ENCODE results near the gene ADGB.
A peak's percentile ranks its signal among the peaks of the same experiment; 100 is the strongest.

ADGB gene

GRCh38 chr6:146689806-146690205, 91.0 kb downstream of the ADGB start:
- H3K4me3 ChIP-seq (replicated peaks; ENCODE audit: low read depth, low read length): no peak overlapping the region
- TF ChIP-seq CTCF (IDR thresholded peaks at IDR 0.05; ENCODE audit: insufficient read depth, low read length, poor library complexity, severe bottlenecking): no peak
- no peaks in the 10 kb centered on the region for H3K36me3 ChIP-seq (ENCODE audit: control insufficient read depth, insufficient read depth, low read length)
- no peaks in the 10 kb centered on the region for H3K27me3 ChIP-seq (replicated peaks; ENCODE audit: control insufficient read depth, insufficient read depth, low read length)
- no peak for DNase-seq (ENCODE audit: extremely low read depth, insufficient read length)

GRCh38 chr6:146693342-146693741, 94.6 kb downstream of the ADGB start:
- Histone ChIP-seq H3K4me3 (replicated peaks; ENCODE audit: low read depth, low read length) (no peak overlapping the region), H3K36me3 (ENCODE audit: control insufficient read depth, insufficient read depth, low read length) (no peaks in the 10 kb centered on the region), H3K27me3 (replicated peaks; ENCODE audit: control insufficient read depth, insufficient read depth, low read length) (no peaks in the 10 kb centered on the region)
- no peak for TF ChIP-seq CTCF (IDR thresholded peaks at IDR 0.05; ENCODE audit: insufficient read depth, low read length, poor library complexity, severe bottlenecking)
- no peak for DNase-seq (ENCODE audit: extremely low read depth, insufficient read length)

- Histone ChIP-seq H3K4me3 (replicated peaks; ENCODE audit: low read depth, low read length) (no peak overlapping the region), H3K27me3 (replicated peaks; ENCODE audit: control insufficient read depth, insufficient read depth, low read length) (no peaks in the 10 kb centered on the region), H3K36me3 (ENCODE audit: control insufficient read depth, insufficient read depth, low read length) (no peaks in the 10 kb centered on the region)
- DNase-seq (ENCODE audit: extremely low read depth, insufficient read length): no peak
- no peak for TF ChIP-seq CTCF (IDR thresholded peaks at IDR 0.05; ENCODE audit: insufficient read depth, low read length, poor library complexity, severe bottlenecking)
Measured at GRCh38 chr6:146697921-146698320, 99.1 kb downstream of the ADGB start.

GRCh38 chr6:146700078-146700686, 101.4 kb downstream of the ADGB start:
- H3K36me3 ChIP-seq (ENCODE audit: control insufficient read depth, insufficient read depth, low read length): no peaks in the 10 kb centered on the region
- H3K4me3 ChIP-seq (replicated peaks; ENCODE audit: low read depth, low read length): no peak overlapping the region
- DNase-seq (ENCODE audit: extremely low read depth, insufficient read length): peak; percentile 9
- H3K27me3 ChIP-seq (replicated peaks; ENCODE audit: control insufficient read depth, insufficient read depth, low read length): no peaks in the 10 kb centered on the region
- TF ChIP-seq CTCF (IDR thresholded peaks at IDR 0.05; ENCODE audit: insufficient read depth, low read length, poor library complexity, severe bottlenecking): peak; percentile 66

- no peak for TF ChIP-seq CTCF (IDR thresholded peaks at IDR 0.05; ENCODE audit: insufficient read depth, low read length, poor library complexity, severe bottlenecking)
- Histone ChIP-seq H3K27me3 (replicated peaks; ENCODE audit: control insufficient read depth, insufficient read depth, low read length) (no peaks in the 10 kb centered on the region), H3K36me3 (ENCODE audit: control insufficient read depth, insufficient read depth, low read length) (no peaks in the 10 kb centered on the region), H3K4me3 (replicated peaks; ENCODE audit: low read depth, low read length) (no peak overlapping the region)
- DNase-seq (ENCODE audit: extremely low read depth, insufficient read length): no peak
Measured at GRCh38 chr6:146701632-146702031, 102.9 kb downstream of the ADGB start.

All from GM06990 (cell line).